K562 (cell line): ENCODE results near the gene CCL8.

ENCODE experiments used
- BCL6 ChIP-seq: fragments of 250-450 bp; sonication (Bioruptor Pico); IDR thresholded peaks from 2 replicates; pipeline ENCODE4 v1.4.0; 2020
- EGR1 ChIP-seq: fragments of 450-650 bp; conservative IDR thresholded peaks from 2 replicates; pipeline ENCODE4 v1.6.1; 2017; ENCODE audit warnings: mild to moderate bottlenecking
- ZNF121 ChIP-seq: sonication (generic); formaldehyde crosslinking; conservative IDR thresholded peaks from 2 replicates; pipeline ENCODE4 v1.8.0; 2022; ENCODE audit warnings: missing genetic modification reagents
- ZNF41 ChIP-seq: fragments of 250-450 bp; sonication (Bioruptor Pico); conservative IDR thresholded peaks from 2 replicates; pipeline ENCODE4 v1.4.0; 2020; ENCODE audit warnings: mild to moderate bottlenecking
- TF ChIP-seq, protein P1 (sequence below): sonication (generic); formaldehyde crosslinking; IDR thresholded peaks from 2 replicates; pipeline ENCODE4 v1.8.1; 2023; ENCODE audit warnings: mild to moderate bottlenecking, missing genetic modification reagents

- TF ChIP-seq, protein P1, sequence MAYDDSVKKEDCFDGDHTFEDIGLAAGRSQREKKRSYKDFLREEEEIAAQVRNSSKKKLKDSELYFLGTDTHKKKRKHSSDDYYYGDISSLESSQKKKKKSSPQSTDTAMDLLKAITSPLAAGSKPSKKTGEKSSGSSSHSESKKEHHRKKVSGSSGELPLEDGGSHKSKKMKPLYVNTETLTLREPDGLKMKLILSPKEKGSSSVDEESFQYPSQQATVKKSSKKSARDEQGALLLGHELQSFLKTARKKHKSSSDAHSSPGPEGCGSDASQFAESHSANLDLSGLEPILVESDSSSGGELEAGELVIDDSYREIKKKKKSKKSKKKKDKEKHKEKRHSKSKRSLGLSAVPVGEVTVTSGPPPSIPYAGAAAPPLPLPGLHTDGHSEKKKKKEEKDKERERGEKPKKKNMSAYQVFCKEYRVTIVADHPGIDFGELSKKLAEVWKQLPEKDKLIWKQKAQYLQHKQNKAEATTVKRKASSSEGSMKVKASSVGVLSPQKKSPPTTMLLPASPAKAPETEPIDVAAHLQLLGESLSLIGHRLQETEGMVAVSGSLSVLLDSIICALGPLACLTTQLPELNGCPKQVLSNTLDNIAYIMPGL (CRISPR knock-in tag), result no peak
- TF ChIP-seq EGR1 (no peak), ZNF121 (CRISPR knock-in tag) (no peak), ZNF41 (CRISPR knock-in tag) (no peak), BCL6 (CRISPR knock-in tag) (no peak)
Observed at GRCh38 chr17:34370997-34371395, 51.8 kb downstream of the CCL8 start.
